GM12892 (cell line): ENCODE results near the gene RABL2A.
"Not testable (repeated sequence)": the region's sequence is repeated elsewhere in the genome, so short reads cannot be mapped to it uniquely, and the experiment has no call there.

Experiments used
- DNase-seq: peaks from one replicate; pipeline ENCODE4 v3.0.0; 2011; ENCODE audit not compliant: insufficient read length
- FAIRE-seq: peaks from 2 replicates; lab custom pipeline; 2011; peaks lifted over from hg19 to GRCh38; lab: Jason Lieb, UNC
- POLR2A ChIP-seq: IDR thresholded peaks from 2 replicates; pipeline ENCODE4 v1.6.1; 2011; ENCODE audit warnings: low read depth, low read length, control low read depth
- POLR2AphosphoS5 ChIP-seq: IDR thresholded peaks from 2 replicates; pipeline ENCODE4 v1.6.1; 2011; ENCODE audit warnings: low read depth, low read length, control low read depth
- TAF1 ChIP-seq: IDR thresholded peaks from 2 replicates; pipeline ENCODE4 v1.6.1; 2011; ENCODE audit warnings: low read depth, mild to moderate bottlenecking, control low read depth, low read length, borderline replicate concordance

Gene RABL2A

DNA sequence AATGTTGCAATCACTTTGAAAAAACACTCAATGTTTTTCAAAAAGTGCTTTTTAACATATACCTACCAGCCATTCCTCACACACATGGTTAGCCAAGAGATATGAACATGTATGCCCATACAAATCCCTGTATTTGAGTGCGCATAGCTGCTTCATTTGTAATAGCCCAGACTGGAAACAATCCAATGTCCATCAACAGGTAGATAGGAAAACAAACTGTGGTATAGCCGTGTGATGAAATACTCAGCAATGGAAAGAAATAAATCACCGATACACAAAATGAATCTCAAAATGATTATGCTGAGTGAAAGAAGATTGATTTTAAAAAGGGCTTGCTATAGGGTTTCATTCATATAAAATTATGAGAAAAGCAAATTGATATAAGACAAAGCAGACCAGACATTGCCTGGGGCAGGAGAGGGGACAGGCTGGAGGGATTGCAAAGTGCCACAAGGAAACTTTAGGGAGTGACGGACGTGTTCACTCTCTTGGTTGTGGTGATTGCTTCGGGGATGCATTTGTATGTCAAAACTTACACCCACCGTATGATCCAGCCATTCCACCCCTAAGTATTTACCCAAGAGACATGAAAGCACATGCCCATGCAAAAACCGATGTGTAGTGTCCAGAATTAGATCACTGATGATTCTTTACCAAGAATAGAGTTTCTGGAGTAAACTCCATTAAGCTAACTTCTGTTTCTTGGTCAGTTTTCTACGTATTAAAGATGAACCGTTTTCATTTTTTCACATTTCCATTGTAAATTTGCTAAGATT is 36.4 kb downstream of the RABL2A start:
- DNase-seq, FAIRE-seq: not testable (repeated sequence)

DNA sequence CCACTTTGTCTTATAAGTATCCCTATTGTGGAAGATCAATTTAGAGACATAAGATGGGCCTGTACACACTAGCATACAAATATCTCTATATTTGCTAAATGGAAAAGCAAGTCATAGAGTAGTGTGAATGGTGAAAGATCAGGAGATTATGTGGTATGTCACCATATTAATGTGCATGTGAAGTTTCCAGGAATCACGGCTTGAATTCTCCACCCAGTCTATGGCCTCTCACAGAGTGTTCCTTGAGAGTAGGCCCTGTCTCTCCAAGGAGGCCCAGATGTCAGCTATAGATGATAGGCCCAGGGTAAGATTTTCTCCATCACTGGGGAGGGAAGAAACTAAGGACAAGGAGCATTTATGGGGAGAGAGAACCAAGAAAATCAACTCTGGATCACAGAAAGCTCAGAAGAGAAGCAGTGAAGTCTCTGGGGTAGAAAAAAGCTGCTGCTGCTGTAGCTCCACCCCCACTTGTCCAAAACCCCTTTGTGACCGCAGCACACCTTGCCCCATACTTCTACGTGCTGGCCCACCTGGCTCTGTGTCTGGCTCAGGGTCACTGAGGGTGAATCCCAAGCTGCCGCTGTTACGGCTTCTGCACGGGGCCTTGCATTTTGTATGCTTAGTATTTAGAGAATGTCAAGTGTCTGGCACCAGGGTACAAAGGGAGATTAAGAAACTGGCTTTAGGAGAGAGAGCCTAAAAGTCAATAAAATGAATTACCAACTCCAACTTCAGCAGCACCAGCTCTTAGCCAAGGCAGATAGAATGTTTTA is 37.9 kb downstream of the RABL2A start:
- DNase-seq = not testable (repeated sequence)

DNA sequence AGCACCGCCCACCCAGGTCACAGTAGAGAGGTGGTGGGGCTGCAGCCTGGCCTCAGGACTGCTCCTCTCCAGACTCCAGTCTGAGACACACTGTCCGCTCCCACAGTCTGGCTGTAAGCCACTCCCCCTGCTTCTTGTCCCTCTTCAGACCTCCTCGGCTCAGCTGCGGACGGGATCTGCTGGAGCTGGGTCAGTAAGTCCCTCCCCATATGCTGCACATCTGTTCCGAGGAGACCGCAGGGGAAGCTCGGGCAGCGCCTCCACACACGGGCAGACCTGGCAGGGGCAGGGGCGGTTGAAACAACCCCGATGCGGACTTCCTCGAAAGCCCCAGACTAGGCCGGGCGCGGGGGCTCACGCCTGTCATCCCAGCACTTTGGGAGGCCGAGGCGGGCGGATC is 41.9 kb downstream of the RABL2A start:
- DNase-seq, FAIRE-seq: not testable (repeated sequence)

More for the DNA sequence above, 37.9 kb downstream of the RABL2A start:
- FAIRE-seq = peak; percentile 56

GRCh38 chr2:113672326-113672932 is 45.4 kb downstream of the RABL2A start:
- no peak for DNase-seq
- TF ChIP-seq TAF1 (no peak), POLR2AphosphoS5 (no peak), POLR2A (no peak)
- no peak for FAIRE-seq

DNA sequence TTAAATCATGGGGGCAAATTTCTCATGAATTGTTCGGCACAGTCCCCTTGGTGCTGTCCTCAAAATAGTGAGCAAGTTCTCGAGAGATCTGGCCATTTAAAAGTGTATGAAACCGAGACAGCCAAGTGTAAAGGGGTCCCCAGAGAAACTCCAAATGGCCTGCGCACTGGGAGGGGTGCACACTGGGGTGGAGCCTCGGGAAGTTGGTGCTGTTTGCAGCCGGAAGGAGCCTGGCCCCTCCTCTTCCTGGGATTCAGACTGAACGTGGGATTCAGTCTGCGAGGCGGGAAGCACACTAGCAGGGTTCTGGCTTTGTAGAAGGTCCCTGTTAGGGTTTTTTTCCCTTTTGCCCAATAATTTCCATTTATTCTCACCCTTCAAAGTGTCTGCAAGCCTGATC is 48.8 kb downstream of the RABL2A start:
- TF ChIP-seq POLR2A (no peak), POLR2AphosphoS5 (no peak), TAF1 (no peak)
- DNase-seq (no peak), FAIRE-seq (no peak)

DNA sequence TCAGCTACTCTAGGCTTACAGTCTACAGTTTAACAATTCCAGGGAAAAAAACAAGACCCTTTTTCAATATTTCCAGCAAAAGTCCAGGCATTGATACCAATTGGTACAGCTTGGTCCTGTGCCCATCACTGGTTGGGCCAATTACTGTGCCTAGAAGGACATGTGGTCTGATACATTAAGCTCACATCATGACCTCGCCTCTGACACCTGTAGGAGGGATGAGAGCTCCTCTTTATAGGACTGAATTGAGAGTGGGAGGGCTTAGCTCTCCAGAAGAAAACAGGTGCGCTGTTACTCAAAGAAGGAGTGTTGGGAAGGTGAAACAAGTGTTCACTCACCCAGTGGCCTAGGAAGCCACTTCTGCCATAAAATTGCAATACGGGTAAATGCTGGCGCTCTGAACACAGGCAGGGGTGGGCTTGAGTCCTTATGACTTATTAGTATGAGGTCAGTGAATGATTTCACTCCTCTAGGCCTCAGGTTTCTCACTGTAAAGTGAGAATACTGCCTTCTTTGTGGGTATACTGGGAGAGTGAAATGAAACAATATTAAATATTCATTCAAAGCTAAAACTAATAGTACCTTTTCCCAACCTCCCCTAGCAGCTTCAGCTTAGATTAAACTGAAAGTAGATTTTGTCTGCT is 49.7 kb downstream of the RABL2A start:
- DNase-seq (no peak), FAIRE-seq (no peak)
- TF ChIP-seq POLR2AphosphoS5 = no peak
- TF ChIP-seq TAF1 = no peak
- TF ChIP-seq POLR2A = no peak

GRCh38 chr2:113677330-113677729 is 50.3 kb downstream of the RABL2A start:
- DNase-seq = no peak
- FAIRE-seq = no peak

DNA sequence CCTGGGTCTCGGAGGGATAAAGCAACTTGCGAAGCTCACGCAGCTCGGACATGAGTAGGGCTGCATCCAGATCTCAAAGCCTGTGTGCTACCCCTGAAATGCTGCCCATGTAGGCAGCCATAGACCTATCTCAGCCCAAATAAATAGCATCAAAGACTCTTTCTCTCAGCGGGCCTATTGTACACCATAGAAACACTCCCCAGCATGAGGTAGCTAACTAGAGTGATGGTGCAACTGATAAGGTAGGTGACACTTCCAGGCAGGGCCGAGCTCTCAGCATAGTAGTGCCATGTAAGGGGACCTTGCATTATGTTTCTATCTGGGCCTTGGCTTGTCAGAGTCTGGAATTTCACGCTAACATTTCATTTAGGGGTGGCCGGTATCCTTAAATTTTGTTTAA is 52.4 kb downstream of the RABL2A start:
- TF ChIP-seq TAF1 (no peak), POLR2A (no peak), POLR2AphosphoS5 (no peak)
- DNase-seq (no peak), FAIRE-seq (no peak)

More at GRCh38 chr2:113677330-113677729, 50.3 kb downstream of the RABL2A start:
- TF ChIP-seq TAF1 = no peak
- no peak for TF ChIP-seq POLR2A
- no peak for TF ChIP-seq POLR2AphosphoS5

DNA sequence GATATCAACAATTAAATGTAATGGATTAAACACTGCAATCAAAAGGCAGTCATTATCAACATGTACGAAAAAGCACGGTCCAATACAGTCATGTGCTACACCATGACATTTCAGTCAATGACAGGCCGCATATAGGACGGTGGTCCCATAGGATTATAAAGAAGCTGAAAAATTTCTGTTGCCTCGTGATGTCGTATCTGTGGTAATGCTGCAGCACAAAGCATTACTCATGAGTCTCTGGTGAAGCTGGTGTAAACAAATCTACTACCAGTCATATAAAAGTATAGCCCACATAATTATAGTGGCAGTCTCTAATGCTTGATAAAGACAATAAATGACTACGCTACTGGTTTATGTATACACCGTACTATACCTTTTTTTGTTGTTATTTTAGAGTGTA is 58.4 kb downstream of the RABL2A start:
- TF ChIP-seq TAF1 = no peak
- no peak for TF ChIP-seq POLR2A
- no peak for TF ChIP-seq POLR2AphosphoS5
- FAIRE-seq (no peak), DNase-seq (no peak)

DNA sequence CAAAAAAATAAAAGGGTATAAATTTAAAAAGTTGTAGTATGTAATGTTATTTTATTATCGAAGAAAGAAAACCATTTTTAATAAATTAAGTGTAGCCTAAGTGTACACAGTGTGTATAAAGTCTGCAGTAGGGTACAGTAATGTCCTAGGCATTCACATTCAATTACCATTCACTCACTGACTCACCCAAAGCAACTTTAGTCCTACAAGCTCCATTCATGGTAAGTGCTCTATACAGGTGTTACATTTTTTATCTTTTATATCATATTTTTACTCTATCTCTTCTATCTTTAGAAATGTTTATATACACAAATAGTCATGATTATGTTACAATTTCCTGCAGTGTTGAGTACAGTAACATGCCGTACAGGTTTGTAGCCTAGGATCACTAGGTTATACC is 59.5 kb downstream of the RABL2A start:
- DNase-seq (no peak), FAIRE-seq (no peak)
- TF ChIP-seq TAF1 (no peak), POLR2AphosphoS5 (no peak), POLR2A (no peak)

DNA sequence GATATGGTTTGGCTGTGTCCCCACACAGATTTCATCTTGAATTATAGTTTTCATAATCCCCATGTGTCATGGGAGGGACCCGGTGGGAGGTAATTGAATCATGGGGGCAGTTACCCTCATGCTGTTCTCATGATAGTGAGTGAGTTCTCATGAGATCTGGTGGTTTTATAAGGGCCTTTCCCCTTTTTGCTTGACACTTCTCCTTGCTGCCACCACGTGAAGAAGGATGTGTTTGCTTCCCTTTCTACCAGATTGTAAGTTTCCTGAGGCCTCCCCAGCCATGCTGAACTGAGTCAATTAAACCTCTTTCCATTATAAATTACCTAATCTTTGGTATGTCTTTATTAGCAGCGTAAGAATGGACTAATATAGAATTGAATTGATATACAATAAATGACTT is 63.8 kb downstream of the RABL2A start:
- not testable (repeated sequence) for DNase-seq, FAIRE-seq
